ENCODE results near the gene LRCOL1. TPM values are rescaled to one million over a fixed set of nuclear protein-coding genes. Genes with fewer than 3 reads are reported as not detected.

The LRCOL1 gene
- total and polyA plus RNA-seq, 3 experiments from 2014 or later: not detected

GRCh38 chr12:132632521-132633228, 22.3 kb upstream of the LRCOL1 start:
- Histone ChIP-seq H3K27me3 (ENCODE audit: insufficient read depth, low read length, poor library complexity, severe bottlenecking) (no peaks in the 10 kb centered on the region), H3K36me3 (ENCODE audit: insufficient read depth, low read length) (peaks cover 18% of the 10 kb centered on the region), H3K4me3 (ENCODE audit: low read length) (no peak overlapping the region), H3K27ac (ENCODE audit: low read depth, low read length) (no peak overlapping the region), H3K9me3 (ENCODE audit: low read length) (no peaks in the 10 kb centered on the region), H3K4me1 (ENCODE audit: insufficient read depth, low read length) (no peaks in the 10 kb centered on the region)
- Mint-ChIP-seq H3K9me3 (no peaks in the 10 kb centered on the region), H3K4me1 (no peaks in the 10 kb centered on the region), H3K36me3 (peaks cover 5 to 79% (median 32%) of the 10 kb centered on the region in 3 donors), H3K27ac (no peak overlapping the region), H3K4me3 (no peak overlapping the region), H3K27me3 (no peaks in the 10 kb centered on the region)
- POLR2A ChIA-PET: no interaction called here
- CTCF ChIA-PET: interaction anchor here (1.6 kb wide), 1 partner anchor 12 kb away, joined by 3 read pairs; no protein-coding TSS in a partner anchor
- DNase-seq: no peak

DNA sequence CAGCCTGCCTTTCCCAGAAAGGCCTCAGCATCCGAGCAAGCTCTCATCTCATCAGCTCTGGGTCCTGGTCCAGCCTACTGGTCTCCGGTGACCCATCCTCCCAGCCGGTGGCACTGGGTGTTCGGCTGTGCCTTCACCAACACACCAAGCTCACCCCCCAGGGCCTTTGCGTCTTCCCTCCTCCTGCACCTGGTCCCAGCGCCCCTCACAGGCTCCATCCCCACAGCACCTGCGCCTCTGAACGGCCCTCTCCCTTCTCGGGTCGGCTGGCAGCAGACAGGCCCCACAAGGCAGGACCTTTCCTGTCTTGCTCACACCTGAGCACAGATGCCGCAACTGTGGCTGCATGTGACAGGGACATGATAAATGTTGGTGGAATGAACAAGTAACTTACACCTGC, 21.3 kb upstream of the LRCOL1 start:
- H3K27me3 Mint-ChIP-seq: no peaks in the 10 kb centered on the region
- DNase-seq: no peak
- ChIA-PET POLR2A (no interaction called here), CTCF (interaction anchor here (1.6 kb wide), 1 partner anchor 13 kb away, joined by 3 read pairs; no protein-coding TSS in a partner anchor)
- Histone ChIP-seq H3K4me1 (ENCODE audit: insufficient read depth, low read length) (no peaks in the 10 kb centered on the region), H3K4me3 (ENCODE audit: low read length) (no peak overlapping the region), H3K9me3 (ENCODE audit: low read length) (no peaks in the 10 kb centered on the region), H3K27me3 (ENCODE audit: insufficient read depth, low read length, poor library complexity, severe bottlenecking) (no peaks in the 10 kb centered on the region), H3K36me3 (ENCODE audit: insufficient read depth, low read length) (peaks cover 17% of the 10 kb centered on the region), H3K27ac (ENCODE audit: low read depth, low read length) (no peak overlapping the region)
- no peak overlapping the region for H3K4me3 Mint-ChIP-seq
- no peak overlapping the region for H3K27ac Mint-ChIP-seq
- H3K4me1 Mint-ChIP-seq: no peaks in the 10 kb centered on the region
- peaks cover 5 to 69% (median 25%) of the 10 kb centered on the region in 3 donors for H3K36me3 Mint-ChIP-seq
- no peaks in the 10 kb centered on the region for H3K9me3 Mint-ChIP-seq

DNA sequence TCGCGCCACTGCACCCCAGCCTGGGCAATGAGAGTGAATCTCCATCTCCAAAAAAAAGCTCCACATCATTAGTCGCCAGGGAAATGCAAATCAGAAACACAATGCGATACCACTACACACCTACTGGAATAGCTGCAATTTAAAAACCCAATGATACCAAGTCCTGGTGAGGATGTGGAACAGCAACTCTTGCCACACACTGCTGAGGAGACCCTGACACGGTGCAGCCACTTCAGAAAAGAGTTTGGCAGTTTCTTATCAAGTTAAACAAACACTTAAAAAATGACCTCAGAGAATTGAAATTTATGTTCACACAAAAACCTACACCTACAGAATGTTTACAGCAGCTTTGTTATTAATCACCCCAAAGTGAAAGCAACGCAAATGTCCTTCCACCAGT, 20.3 kb upstream of the LRCOL1 start:
- Mint-ChIP-seq H3K4me1 (no peaks in the 10 kb centered on the region), H3K4me3 (no peak overlapping the region), H3K27me3 (no peaks in the 10 kb centered on the region), H3K9me3 (no peaks in the 10 kb centered on the region), H3K27ac (no peak overlapping the region), H3K36me3 (peaks cover 5 to 64% (median 22%) of the 10 kb centered on the region in 3 donors)
- H3K9me3 ChIP-seq (ENCODE audit: low read length): no peaks in the 10 kb centered on the region
- ChIA-PET CTCF (no interaction called here), POLR2A (no interaction called here)
- H3K27me3 ChIP-seq (ENCODE audit: insufficient read depth, low read length, poor library complexity, severe bottlenecking): no peaks in the 10 kb centered on the region
- no peak overlapping the region for H3K27ac ChIP-seq (ENCODE audit: low read depth, low read length)
- DNase-seq: no peak
- peaks cover 13% of the 10 kb centered on the region for H3K36me3 ChIP-seq (ENCODE audit: insufficient read depth, low read length)
- H3K4me1 ChIP-seq (ENCODE audit: insufficient read depth, low read length): no peaks in the 10 kb centered on the region
- no peak overlapping the region for H3K4me3 ChIP-seq (ENCODE audit: low read length)

- Histone ChIP-seq H3K27ac (ENCODE audit: low read depth, low read length) (no peak overlapping the region), H3K36me3 (ENCODE audit: insufficient read depth, low read length) (peaks cover 8% of the 10 kb centered on the region), H3K4me1 (ENCODE audit: insufficient read depth, low read length) (no peaks in the 10 kb centered on the region), H3K9me3 (ENCODE audit: low read length) (no peaks in the 10 kb centered on the region), H3K4me3 (ENCODE audit: low read length) (no peak overlapping the region), H3K27me3 (ENCODE audit: insufficient read depth, low read length, poor library complexity, severe bottlenecking) (no peaks in the 10 kb centered on the region)
- no peak overlapping the region for H3K27ac Mint-ChIP-seq
- no peaks in the 10 kb centered on the region for H3K4me1 Mint-ChIP-seq
- ChIA-PET CTCF (no interaction called here), POLR2A (no interaction called here)
- DNase-seq: no peak
- no peak overlapping the region for H3K4me3 Mint-ChIP-seq
- no peaks in the 10 kb centered on the region for H3K27me3 Mint-ChIP-seq
- H3K9me3 Mint-ChIP-seq: no peaks in the 10 kb centered on the region
- H3K36me3 Mint-ChIP-seq: peaks cover 5 to 62% (median 20%) of the 10 kb centered on the region in 3 donors
These were observed 18.9 kb upstream of the LRCOL1 start for GRCh38 chr12:132629330-132629729.

- ChIA-PET POLR2A (no interaction called here), CTCF (interaction anchor here (1.4 kb wide), 1 partner anchor 11 kb away, joined by 3 read pairs; no protein-coding TSS in a partner anchor)
- H3K27ac ChIP-seq (ENCODE audit: low read depth, low read length): no peak overlapping the region
- H3K27me3 ChIP-seq (ENCODE audit: insufficient read depth, low read length, poor library complexity, severe bottlenecking): no peaks in the 10 kb centered on the region
- H3K4me3 ChIP-seq (ENCODE audit: low read length): no peak overlapping the region
- Mint-ChIP-seq H3K9me3 (no peaks in the 10 kb centered on the region), H3K27me3 (peaks cover 0 to 3% of the 10 kb centered on the region in 2 donors), H3K27ac (no peak overlapping the region), H3K4me3 (no peak overlapping the region), H3K4me1 (peaks cover 0 to 5% (median 0%) of the 10 kb centered on the region in 3 donors), H3K36me3 (peaks cover 0 to 38% (median 14%) of the 10 kb centered on the region in 3 donors)
- no peaks in the 10 kb centered on the region for H3K36me3 ChIP-seq (ENCODE audit: insufficient read depth, low read length)
- no peaks in the 10 kb centered on the region for H3K4me1 ChIP-seq (ENCODE audit: insufficient read depth, low read length)
- DNase-seq: peak in 1 of 5 donors; percentile 34
- no peaks in the 10 kb centered on the region for H3K9me3 ChIP-seq (ENCODE audit: low read length)
These were observed 15.5 kb upstream of the LRCOL1 start for GRCh38 chr12:132625731-132626430.

- Histone ChIP-seq H3K9me3 (ENCODE audit: low read length) (no peaks in the 10 kb centered on the region), H3K27ac (ENCODE audit: low read depth, low read length) (no peak overlapping the region), H3K36me3 (ENCODE audit: insufficient read depth, low read length) (no peaks in the 10 kb centered on the region), H3K27me3 (ENCODE audit: insufficient read depth, low read length, poor library complexity, severe bottlenecking) (no peaks in the 10 kb centered on the region), H3K4me1 (ENCODE audit: insufficient read depth, low read length) (no peaks in the 10 kb centered on the region), H3K4me3 (ENCODE audit: low read length) (no peak overlapping the region)
- ChIA-PET CTCF (interaction anchor here (1.4 kb wide), 1 partner anchor 10 kb away, joined by 3 read pairs; no protein-coding TSS in a partner anchor), POLR2A (no interaction called here)
- peaks cover 0 to 31% (median 12%) of the 10 kb centered on the region in 3 donors for H3K36me3 Mint-ChIP-seq
- H3K27me3 Mint-ChIP-seq: peaks cover 0 to 4% of the 10 kb centered on the region in 2 donors
- peak overlapping the region in 1 of 8 donors; percentile 70 for H3K27ac Mint-ChIP-seq
- H3K4me3 Mint-ChIP-seq: no peak overlapping the region
- peak in 1 of 5 donors; percentile 17 for DNase-seq
- H3K4me1 Mint-ChIP-seq: peaks cover 0 to 5% (median 0%) of the 10 kb centered on the region in 3 donors
- H3K9me3 Mint-ChIP-seq: no peaks in the 10 kb centered on the region
These were observed 14.7 kb upstream of the LRCOL1 start for GRCh38 chr12:132624910-132625630.

GRCh38 chr12:132624186-132624855, 13.9 kb upstream of the LRCOL1 start:
- CTCF ChIA-PET: interaction anchor here (1.2 kb wide), 1 partner anchor 10 kb away, joined by 3 read pairs; no protein-coding TSS in a partner anchor
- H3K4me3 ChIP-seq (ENCODE audit: low read length): no peak overlapping the region

More at GRCh38 chr12:132624186-132624855, 13.9 kb upstream of the LRCOL1 start:
- no peak overlapping the region for H3K27ac Mint-ChIP-seq
- H3K9me3 ChIP-seq (ENCODE audit: low read length): no peaks in the 10 kb centered on the region
- no peaks in the 10 kb centered on the region for H3K9me3 Mint-ChIP-seq
- no peak overlapping the region for H3K4me3 Mint-ChIP-seq
- H3K27me3 Mint-ChIP-seq: peaks cover 0 to 4% of the 10 kb centered on the region in 2 donors
- H3K36me3 Mint-ChIP-seq: peaks cover 0 to 24% (median 6%) of the 10 kb centered on the region in 3 donors
- DNase-seq: peak in 1 of 5 donors; percentile 14
- no peaks in the 10 kb centered on the region for H3K4me1 ChIP-seq (ENCODE audit: insufficient read depth, low read length)
- no peaks in the 10 kb centered on the region for H3K27me3 ChIP-seq (ENCODE audit: insufficient read depth, low read length, poor library complexity, severe bottlenecking)
- no peaks in the 10 kb centered on the region for H3K36me3 ChIP-seq (ENCODE audit: insufficient read depth, low read length)
- H3K27ac ChIP-seq (ENCODE audit: low read depth, low read length): no peak overlapping the region
- POLR2A ChIA-PET: no interaction called here
- peaks cover 0 to 5% (median 0%) of the 10 kb centered on the region in 3 donors for H3K4me1 Mint-ChIP-seq
